GM21723 (cell line): ENCODE results near the gene NUBPL.

ENCODE experiments used
- ATAC-seq: cut with Tn5 transposase; IDR thresholded peaks from one replicate; pipeline ENCODE4 v1.9.1; 2021; ENCODE audit warnings: mild to moderate bottlenecking, moderate library complexity; ENCODE audit not compliant: unreplicated experiment

Gene NUBPL

GRCh38 chr14:31561155-31561846 lies at the start of gene NUBPL:
TSS of gene NUBPL (plus strand) at chr14:31561404. CDS start at chr14:31561440, 36 bp downstream.
- ATAC-seq = peak; percentile 95

- ATAC-seq = no peak
These were observed 34.1 kb upstream of the NUBPL start for GRCh38 chr14:31527087-31527486.

GRCh38 chr14:31527546-31527945 lies 33.7 kb upstream of the NUBPL start:
- no peak for ATAC-seq

GRCh38 chr14:31529053-31529452 lies 32.2 kb upstream of the NUBPL start:
- ATAC-seq = no peak

GRCh38 chr14:31530136-31530535 lies 31.1 kb upstream of the NUBPL start:
- ATAC-seq = no peak

GRCh38 chr14:31536201-31536960 lies 24.8 kb upstream of the NUBPL start:
- ATAC-seq = no peak

- no peak for ATAC-seq
These were observed 19.5 kb upstream of the NUBPL start for GRCh38 chr14:31541702-31542101.

GRCh38 chr14:31543969-31544799 lies 17.0 kb upstream of the NUBPL start:
- no peak for ATAC-seq

- ATAC-seq = no peak
These were observed 16.4 kb upstream of the NUBPL start for GRCh38 chr14:31544816-31545215.

GRCh38 chr14:31545328-31545727 lies 15.9 kb upstream of the NUBPL start:
- ATAC-seq = no peak

GRCh38 chr14:31549817-31550216 lies 11.4 kb upstream of the NUBPL start:
- no peak for ATAC-seq

- ATAC-seq = no peak
These were observed 10.6 kb upstream of the NUBPL start for GRCh38 chr14:31550589-31550988.

- ATAC-seq = no peak
These were observed 5.0 kb upstream of the NUBPL start for GRCh38 chr14:31556191-31556590.

GRCh38 chr14:31559939-31560338 lies 1.3 kb upstream of the NUBPL start:
- ATAC-seq = no peak

- no peak for ATAC-seq
These were observed 447 bp upstream of the NUBPL start for GRCh38 chr14:31560759-31561154.

GRCh38 chr14:31564194-31564593 lies 3.0 kb downstream of the NUBPL start:
- no peak for ATAC-seq

GRCh38 chr14:31566456-31566855 lies 5.3 kb downstream of the NUBPL start:
- ATAC-seq = no peak

GRCh38 chr14:31567655-31568054 lies 6.5 kb downstream of the NUBPL start:
- no peak for ATAC-seq

- no peak for ATAC-seq
These were observed 7.0 kb downstream of the NUBPL start for GRCh38 chr14:31568161-31568560.

GRCh38 chr14:31568671-31569070 lies 7.5 kb downstream of the NUBPL start:
- ATAC-seq = no peak

- no peak for ATAC-seq
These were observed 11.8 kb downstream of the NUBPL start for GRCh38 chr14:31572955-31573354.

GRCh38 chr14:31576949-31577348 lies 15.7 kb downstream of the NUBPL start:
- no peak for ATAC-seq
